Stimulated activated CD4-positive, alpha-beta T cell treated with anti-CD3 and anti-CD28 coated beads, TNF-alpha, amount 100 ng/mL, for 48 hours (primary cell): ENCODE measurements around the gene GPHN.

Source experiments
- DNase-seq, 3 donors: peaks; one replicate each; pipeline ENCODE4 v3.0.0-alpha.2; 2020; ENCODE audit warnings: low read depth in 3 of 3

The GPHN gene

GRCh38 chr14:66944872-66945271 lies 436.9 kb downstream of the GPHN start:
- peak in 1 of 3 donors; percentile 1 for DNase-seq

GRCh38 chr14:66955159-66955558 lies 447.2 kb downstream of the GPHN start:
- no peak for DNase-seq

- no peak for DNase-seq
Observed at GRCh38 chr14:66959437-66960050, 451.6 kb downstream of the GPHN start.

- DNase-seq, result no peak
Observed at GRCh38 chr14:66965831-66966230, 457.9 kb downstream of the GPHN start.

- no peak for DNase-seq
Observed at GRCh38 chr14:66972469-66972868, 464.5 kb downstream of the GPHN start.

GRCh38 chr14:66974397-66975025 lies 466.6 kb downstream of the GPHN start:
- DNase-seq, result no peak

- no peak for DNase-seq
Observed at GRCh38 chr14:66975251-66975650, 467.3 kb downstream of the GPHN start.

GRCh38 chr14:66979101-66979974 lies 471.4 kb downstream of the GPHN start:
- DNase-seq, result no peak

- DNase-seq, result no peak
Observed at GRCh38 chr14:66982247-66982646, 474.3 kb downstream of the GPHN start.

GRCh38 chr14:66992776-66993175 lies 484.8 kb downstream of the GPHN start:
- no peak for DNase-seq

- no peak for DNase-seq
Observed at GRCh38 chr14:66993512-66993911, 485.6 kb downstream of the GPHN start.

- no peak for DNase-seq
Observed at GRCh38 chr14:66998013-66998412, 490.1 kb downstream of the GPHN start.

- DNase-seq, result no peak
Observed at GRCh38 chr14:66999978-67000377, 492.0 kb downstream of the GPHN start.

GRCh38 chr14:67002994-67003753 lies 495.2 kb downstream of the GPHN start:
- no peak for DNase-seq

GRCh38 chr14:67004521-67004920 lies 496.6 kb downstream of the GPHN start:
- DNase-seq, result no peak

- DNase-seq, result no peak
Observed at GRCh38 chr14:67010602-67011001, 502.7 kb downstream of the GPHN start.

- DNase-seq, result no peak
Observed at GRCh38 chr14:67016856-67017255, 508.9 kb downstream of the GPHN start.

- DNase-seq, result no peak
Observed at GRCh38 chr14:67018720-67019119, 510.8 kb downstream of the GPHN start.

- no peak for DNase-seq
Observed at GRCh38 chr14:67019796-67020195, 511.8 kb downstream of the GPHN start.

- DNase-seq, result no peak
Observed at GRCh38 chr14:67031920-67032774, 524.2 kb downstream of the GPHN start.

GRCh38 chr14:67045440-67045839 lies 537.5 kb downstream of the GPHN start:
- DNase-seq, result no peak
